Muscle layer of colon (tissue), 2 donors: ENCODE measurements around the gene SUGCT.

ENCODE experiments used
- H3K27ac ChIP-seq: one replicate; pipeline ENCODE4 v1.7.0; 2013; ENCODE audit warnings: low read depth, mild to moderate bottlenecking, low read length, moderate library complexity
- H3K27me3 ChIP-seq, 2 donors: one replicate each; pipeline ENCODE4 v1.7.0; 2013; ENCODE audit warnings: low read length in 2 of 2, mild to moderate bottlenecking in 2 of 2; ENCODE audit not compliant: insufficient read depth in 2 of 2, control insufficient read depth in 1 of 2
- H3K36me3 ChIP-seq: one replicate; pipeline ENCODE4 v1.7.0; 2013; ENCODE audit warnings: mild to moderate bottlenecking, low read length; ENCODE audit not compliant: insufficient read depth
- H3K4me1 ChIP-seq: one replicate; pipeline ENCODE4 v1.7.0; 2013; ENCODE audit warnings: mild to moderate bottlenecking, low read length; ENCODE audit not compliant: insufficient read depth
- H3K4me3 ChIP-seq, 2 donors: one replicate each; pipeline ENCODE4 v1.7.0; 2013; ENCODE audit warnings: low read length in 2 of 2, low read depth in 1 of 2, mild to moderate bottlenecking in 1 of 2, moderate library complexity in 1 of 2
- H3K9ac ChIP-seq: one replicate; pipeline ENCODE4 v1.7.0; 2013; ENCODE audit warnings: low read length
- H3K9me3 ChIP-seq: one replicate; pipeline ENCODE4 v1.7.0; 2013; ENCODE audit warnings: mild to moderate bottlenecking, low read length
- donor health status: abdominal sarcoma.
- donor health status: Adenocarcinoma of cecum.

Gene SUGCT

DNA sequence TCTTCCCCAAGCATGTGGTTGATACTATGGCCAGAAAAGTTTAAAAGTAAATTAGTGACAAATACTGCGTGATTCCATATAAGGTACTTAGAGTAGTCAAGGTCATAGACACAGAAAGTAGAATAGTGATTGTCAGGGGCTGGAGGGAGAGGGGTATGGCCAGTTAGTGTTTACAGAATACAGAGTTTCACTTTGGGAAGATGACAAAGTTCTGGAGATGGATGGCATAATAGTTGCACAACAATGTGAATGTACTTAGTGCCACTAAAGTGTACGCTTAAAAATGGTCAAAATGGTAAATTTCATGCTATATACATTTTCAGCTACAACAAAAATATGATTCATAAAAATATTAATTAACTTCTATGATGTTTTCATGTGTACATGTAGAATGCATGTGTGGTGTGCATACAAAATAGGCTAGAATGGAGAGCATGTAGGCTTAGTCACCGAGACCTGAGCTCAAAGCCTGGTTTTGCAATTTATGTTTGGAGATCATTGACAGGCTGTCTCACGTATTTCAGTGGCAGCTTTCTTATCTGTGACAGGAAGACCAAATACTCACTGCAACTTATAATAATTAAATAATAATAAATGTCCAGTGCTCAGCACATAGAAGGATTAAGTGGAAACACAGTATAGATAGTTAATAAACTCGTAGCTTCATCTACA is 625.6 kb downstream of the SUGCT start:
- H3K9ac ChIP-seq = no peak overlapping the region
- H3K4me1 ChIP-seq = no peaks in the 10 kb centered on the region
- H3K27me3 ChIP-seq = no peaks in the 10 kb centered on the region
- H3K36me3 ChIP-seq = no peaks in the 10 kb centered on the region
- no peak overlapping the region for H3K4me3 ChIP-seq
- no peaks in the 10 kb centered on the region for H3K9me3 ChIP-seq
- H3K27ac ChIP-seq = no peak overlapping the region

DNA sequence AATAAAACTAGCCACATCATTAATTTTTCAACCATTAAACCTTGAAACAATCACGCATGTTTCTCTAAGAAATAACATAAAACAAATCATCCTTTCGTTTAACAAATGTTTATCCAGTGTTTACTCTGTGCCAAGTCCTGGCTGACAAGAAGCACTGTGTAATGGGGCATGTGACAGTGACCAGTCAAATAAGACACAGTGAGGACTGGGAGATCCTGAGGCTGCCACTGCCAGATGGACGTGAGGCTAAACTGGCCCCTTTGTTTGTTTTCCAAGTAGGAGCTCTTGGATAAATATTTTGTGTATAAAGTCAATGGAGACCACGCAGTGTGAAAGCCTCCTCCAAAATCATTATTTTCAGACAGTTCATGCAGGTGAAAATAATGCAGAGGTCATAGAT is 626.2 kb downstream of the SUGCT start:
- no peaks in the 10 kb centered on the region for H3K27me3 ChIP-seq
- H3K9me3 ChIP-seq = no peaks in the 10 kb centered on the region
- H3K4me3 ChIP-seq = no peak overlapping the region
- no peak overlapping the region for H3K27ac ChIP-seq
- no peaks in the 10 kb centered on the region for H3K4me1 ChIP-seq
- H3K9ac ChIP-seq = no peak overlapping the region
- no peaks in the 10 kb centered on the region for H3K36me3 ChIP-seq

DNA sequence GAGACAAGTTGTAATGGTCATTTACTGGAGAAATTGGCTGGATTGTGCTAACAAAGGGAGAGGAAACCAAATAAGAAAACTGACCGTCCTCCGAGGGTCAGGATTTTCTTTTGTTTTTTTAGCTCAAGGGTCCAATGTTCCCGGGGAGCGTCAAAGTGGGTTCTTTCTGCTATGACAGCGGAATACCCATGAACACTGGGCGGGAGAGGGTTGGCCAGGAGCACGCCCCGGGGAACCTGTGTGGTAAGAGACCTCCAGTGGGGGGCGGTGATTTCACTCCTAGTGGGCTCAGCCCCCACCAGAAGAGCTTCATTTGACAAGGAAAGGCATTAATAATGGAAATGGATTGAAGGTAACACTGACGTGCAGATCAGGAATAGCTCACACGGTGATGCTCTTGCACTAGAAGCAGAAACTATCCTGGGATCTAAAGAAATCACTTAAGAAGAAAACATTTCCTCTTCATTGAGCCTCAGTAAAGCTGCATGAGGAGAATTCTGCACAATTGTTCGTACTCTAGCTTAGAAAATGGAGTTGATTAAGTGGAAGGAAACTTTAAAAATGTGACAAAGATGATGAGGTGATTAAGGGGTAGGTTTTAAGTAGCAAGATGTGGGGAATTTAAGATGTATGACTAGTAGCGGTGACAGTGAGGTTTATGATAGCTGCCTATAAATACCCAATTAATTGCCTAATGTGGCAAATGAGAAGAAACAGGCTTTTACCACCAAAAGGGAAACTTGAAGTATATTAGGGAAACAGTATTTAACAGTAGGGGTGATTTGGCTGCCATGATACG is 627.2 kb downstream of the SUGCT start:
- Histone ChIP-seq H3K9ac (no peak overlapping the region), H3K4me1 (no peaks in the 10 kb centered on the region), H3K9me3 (no peaks in the 10 kb centered on the region), H3K27ac (no peak overlapping the region), H3K36me3 (no peaks in the 10 kb centered on the region), H3K27me3 (no peaks in the 10 kb centered on the region), H3K4me3 (no peak overlapping the region)

DNA sequence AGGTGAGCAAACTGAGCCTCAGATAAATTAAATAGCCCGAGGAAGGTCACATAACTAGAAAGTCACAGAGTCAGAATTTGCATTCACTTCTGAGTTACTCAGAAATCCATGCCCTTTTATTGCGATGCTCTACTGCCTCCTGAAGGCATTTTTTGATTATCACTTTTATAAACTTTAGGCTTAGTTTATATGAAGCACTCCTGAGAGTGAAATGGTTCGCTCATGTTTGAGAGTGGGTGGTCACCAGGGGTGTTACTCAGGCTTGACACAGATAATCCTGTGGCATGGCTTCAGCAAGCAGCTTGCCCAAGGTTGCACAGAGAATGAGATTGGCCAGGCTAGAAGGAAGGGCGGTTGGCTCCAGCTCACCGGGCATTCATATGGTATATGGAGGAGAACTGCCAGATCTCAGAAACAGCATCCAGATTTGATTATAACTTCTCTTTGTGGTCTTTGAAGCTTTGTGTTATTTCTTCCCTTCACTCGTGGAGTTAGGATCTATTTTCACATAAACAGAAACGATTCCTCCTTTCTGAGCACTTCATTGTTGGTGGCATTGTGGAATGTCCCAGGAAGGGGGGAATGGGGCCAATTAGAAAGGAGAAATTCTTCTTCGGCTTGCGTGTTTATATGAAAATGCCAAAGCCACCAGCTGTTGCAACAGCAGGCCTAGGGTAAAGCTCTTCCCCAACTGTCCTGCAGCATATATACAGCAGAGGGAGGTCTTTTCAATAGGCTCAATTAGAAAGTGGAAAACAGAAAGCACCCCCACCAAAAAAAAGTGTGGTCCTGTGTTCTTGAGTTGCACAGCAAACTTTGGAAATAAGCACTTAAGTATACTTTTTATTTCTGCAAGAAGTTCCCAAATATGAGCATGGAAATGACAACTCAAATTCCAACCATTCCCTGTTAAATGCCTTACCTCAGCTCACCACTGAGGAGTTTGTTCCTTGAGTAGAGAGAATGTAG is 628.8 kb downstream of the SUGCT start:
- Histone ChIP-seq H3K4me3 (no peak overlapping the region), H3K4me1 (no peaks in the 10 kb centered on the region)

DNA sequence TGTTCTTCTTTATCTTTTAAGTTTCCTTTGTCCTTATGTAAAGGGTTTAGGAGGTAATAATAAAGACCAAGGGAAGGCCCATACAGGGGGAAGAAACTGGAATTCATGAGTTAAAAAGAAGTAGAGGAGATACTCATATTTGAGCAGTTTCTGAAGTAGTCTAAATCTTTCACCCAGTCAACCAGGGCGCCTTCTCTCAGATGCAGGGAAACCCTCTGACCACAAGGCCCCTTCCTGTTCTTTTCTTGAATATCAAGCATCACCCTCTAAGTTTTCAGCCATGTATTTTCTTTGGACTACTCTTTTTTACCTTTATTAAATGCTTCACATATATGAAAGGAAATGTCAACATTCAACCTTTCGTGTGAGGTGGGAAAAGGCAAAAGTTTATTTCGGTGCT is 630.8 kb downstream of the SUGCT start:
- Histone ChIP-seq H3K36me3 (no peaks in the 10 kb centered on the region), H3K4me1 (no peaks in the 10 kb centered on the region), H3K27me3 (no peaks in the 10 kb centered on the region), H3K9ac (no peak overlapping the region), H3K27ac (no peak overlapping the region), H3K4me3 (no peak overlapping the region), H3K9me3 (no peaks in the 10 kb centered on the region)

More for the DNA sequence above, 628.8 kb downstream of the SUGCT start:
- Histone ChIP-seq H3K36me3 (no peaks in the 10 kb centered on the region), H3K9ac (no peak overlapping the region), H3K27ac (no peak overlapping the region), H3K9me3 (no peaks in the 10 kb centered on the region), H3K27me3 (no peaks in the 10 kb centered on the region)

DNA sequence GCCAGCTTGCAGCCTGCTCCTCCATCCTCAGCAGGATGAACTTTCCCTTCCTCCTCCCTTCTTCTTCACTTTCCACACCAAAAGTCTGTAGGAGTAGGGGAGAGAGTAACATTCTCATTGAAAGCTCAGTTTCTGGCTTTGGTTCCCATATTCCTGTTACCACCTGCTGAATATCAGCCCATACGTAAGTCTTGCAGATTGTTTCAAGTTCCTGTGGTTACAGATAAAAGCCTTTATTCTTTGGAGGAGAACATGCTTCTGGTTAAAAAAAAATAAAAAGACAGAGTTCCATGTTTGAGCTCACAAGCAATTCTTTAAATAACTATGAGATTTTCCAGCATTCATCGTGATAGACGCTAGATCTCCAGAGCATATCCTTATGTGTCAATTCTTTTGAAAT is 637.3 kb downstream of the SUGCT start:
- Histone ChIP-seq H3K27me3 (no peaks in the 10 kb centered on the region), H3K36me3 (no peaks in the 10 kb centered on the region), H3K9me3 (no peaks in the 10 kb centered on the region), H3K9ac (no peak overlapping the region), H3K4me3 (no peak overlapping the region), H3K4me1 (no peaks in the 10 kb centered on the region), H3K27ac (no peak overlapping the region)

DNA sequence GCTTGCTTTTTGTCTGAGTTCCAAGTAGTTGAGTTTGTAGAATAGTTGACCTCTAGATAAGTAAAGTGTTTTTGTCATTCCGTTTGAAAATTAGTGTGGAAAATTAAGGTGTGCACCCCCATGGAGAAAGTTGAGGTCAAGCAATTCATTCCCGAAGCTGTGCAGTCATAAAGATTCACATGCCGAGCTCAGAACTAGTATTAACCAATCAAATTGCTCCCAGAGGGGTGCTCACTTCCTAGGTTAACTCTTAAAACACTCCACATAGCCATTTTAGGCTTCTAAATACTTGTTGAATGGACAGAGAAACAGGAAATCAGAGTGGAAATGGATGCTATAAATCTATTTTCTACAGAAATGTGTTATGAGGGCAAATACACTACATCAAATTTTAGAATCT is 638.9 kb downstream of the SUGCT start:
- no peaks in the 10 kb centered on the region for H3K9me3 ChIP-seq

DNA sequence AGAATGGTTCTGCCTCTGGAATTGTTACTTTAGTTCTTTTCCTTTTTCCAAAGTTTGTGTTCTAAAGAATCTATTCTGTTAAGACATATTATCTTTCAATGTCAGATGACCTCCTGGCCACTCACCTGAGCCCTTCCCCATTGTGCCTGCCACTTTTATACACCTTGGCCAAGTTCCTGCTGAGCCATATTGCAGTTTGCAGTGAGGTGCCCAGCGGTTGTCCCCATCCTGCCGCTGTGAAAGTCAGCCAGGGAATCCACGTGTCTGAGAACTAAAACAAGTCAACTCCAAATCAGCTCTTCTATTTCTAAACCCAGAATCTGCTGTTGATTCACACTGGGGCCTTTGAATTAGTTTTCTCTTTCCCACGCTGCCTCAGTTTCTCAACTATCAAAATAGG is 641.1 kb downstream of the SUGCT start:
- no peak overlapping the region for H3K9ac ChIP-seq
- no peak overlapping the region for H3K27ac ChIP-seq
- H3K4me3 ChIP-seq = no peak overlapping the region
- no peaks in the 10 kb centered on the region for H3K9me3 ChIP-seq
- H3K4me1 ChIP-seq = no peaks in the 10 kb centered on the region
- no peaks in the 10 kb centered on the region for H3K36me3 ChIP-seq
- H3K27me3 ChIP-seq = no peaks in the 10 kb centered on the region

More for the DNA sequence above, 638.9 kb downstream of the SUGCT start:
- Histone ChIP-seq H3K4me3 (no peak overlapping the region), H3K9ac (no peak overlapping the region), H3K4me1 (no peaks in the 10 kb centered on the region), H3K36me3 (no peaks in the 10 kb centered on the region), H3K27me3 (no peaks in the 10 kb centered on the region), H3K27ac (no peak overlapping the region)

DNA sequence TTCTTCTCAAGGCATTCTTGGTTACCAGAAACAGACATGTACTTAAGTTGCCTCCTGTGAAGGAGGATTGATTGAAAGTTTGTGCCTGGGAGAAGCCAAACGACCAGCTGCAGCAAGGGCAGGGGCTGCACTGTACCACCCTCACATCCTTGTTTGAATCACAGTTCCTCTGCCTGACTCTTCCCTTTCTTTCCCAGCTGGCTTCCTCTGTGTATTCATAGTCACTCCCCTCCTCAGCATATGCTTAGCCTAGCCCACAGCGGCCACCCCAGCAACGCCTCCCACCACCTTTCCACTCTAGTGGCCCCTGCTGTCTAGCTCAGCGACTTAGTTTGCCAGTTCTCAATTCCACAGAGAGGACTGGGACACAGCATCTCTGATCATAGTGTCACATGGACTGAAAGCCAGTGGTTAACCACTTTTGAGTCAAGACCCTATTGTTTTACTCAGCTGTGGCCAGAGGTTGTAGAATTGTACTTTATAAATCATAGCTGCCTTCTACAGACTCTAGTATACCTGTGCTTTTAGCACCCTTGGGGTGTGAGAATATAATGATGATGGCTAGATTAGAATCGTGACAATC is 643.0 kb downstream of the SUGCT start:
- no peak overlapping the region for H3K27ac ChIP-seq
- no peaks in the 10 kb centered on the region for H3K4me1 ChIP-seq
- H3K9me3 ChIP-seq = no peaks in the 10 kb centered on the region
- no peaks in the 10 kb centered on the region for H3K27me3 ChIP-seq
- H3K9ac ChIP-seq = no peak overlapping the region
- H3K4me3 ChIP-seq = no peak overlapping the region
- H3K36me3 ChIP-seq = no peaks in the 10 kb centered on the region

DNA sequence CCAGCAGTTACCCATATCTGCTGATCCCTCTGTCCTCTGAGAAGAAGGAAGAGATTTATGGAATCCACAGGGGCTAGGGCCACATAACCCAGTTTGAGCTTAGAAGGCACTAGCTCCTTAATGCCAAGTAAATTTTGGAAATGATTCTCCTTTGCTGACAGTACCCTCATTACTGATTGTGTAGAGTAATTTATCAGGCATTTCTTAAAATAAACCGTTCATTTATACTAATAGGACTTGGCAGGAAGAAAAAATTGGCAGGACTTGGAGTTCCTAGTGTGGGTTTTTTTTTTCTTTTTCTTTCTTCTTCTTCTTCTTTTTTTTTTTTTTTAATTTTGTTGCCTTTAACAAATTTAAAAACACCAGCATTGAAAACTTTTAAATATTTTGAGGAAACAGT is 645.7 kb downstream of the SUGCT start:
- Histone ChIP-seq H3K4me3 (no peak overlapping the region), H3K27ac (no peak overlapping the region), H3K36me3 (no peaks in the 10 kb centered on the region), H3K9me3 (no peaks in the 10 kb centered on the region), H3K27me3 (no peaks in the 10 kb centered on the region), H3K4me1 (no peaks in the 10 kb centered on the region), H3K9ac (no peak overlapping the region)

DNA sequence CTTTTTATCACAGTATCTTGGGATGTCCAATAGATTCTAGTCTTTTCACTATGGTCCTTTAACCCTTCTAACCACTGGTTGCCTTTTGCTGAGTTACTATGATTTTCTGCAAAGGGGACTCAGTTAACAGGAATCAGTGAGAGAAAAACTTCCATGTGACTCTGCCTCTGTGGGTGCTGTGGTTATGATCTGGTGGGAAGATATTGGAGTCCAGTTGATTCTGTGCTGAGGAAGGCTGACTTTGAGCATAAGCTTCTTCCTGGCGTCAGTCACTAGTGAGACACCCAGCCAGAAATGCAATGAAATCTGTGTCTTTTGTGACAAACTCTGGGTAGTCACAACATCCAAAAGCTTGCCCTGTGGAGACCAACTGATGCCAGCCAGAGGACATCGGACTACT is 648.0 kb downstream of the SUGCT start:
- no peaks in the 10 kb centered on the region for H3K27me3 ChIP-seq
- no peak overlapping the region for H3K4me3 ChIP-seq
- H3K27ac ChIP-seq = no peak overlapping the region
- no peak overlapping the region for H3K9ac ChIP-seq
- no peaks in the 10 kb centered on the region for H3K36me3 ChIP-seq
- no peaks in the 10 kb centered on the region for H3K9me3 ChIP-seq
- no peaks in the 10 kb centered on the region for H3K4me1 ChIP-seq
